D721Med (cell line): ENCODE measurements around the gene GRIN2A.

ENCODE experiments used
- DNase-seq: peaks from one replicate; pipeline ENCODE4 v3.0.0; 2011; ENCODE audit warnings: low spot score; ENCODE audit not compliant: insufficient read length
- FAIRE-seq: peaks from 2 replicates; lab custom pipeline; 2011; peaks lifted over from hg19 to GRCh38; lab: Jason Lieb, UNC
- CTCF ChIP-seq: IDR thresholded peaks from 2 replicates; pipeline ENCODE4 v1.5.1; 2012; ENCODE audit warnings: mild to moderate bottlenecking, control low read depth; ENCODE audit not compliant: insufficient read depth; ENCODE audit errors: missing control alignments

Gene GRIN2A

GRCh38 chr16:9908613-9909012, 273.6 kb downstream of the GRIN2A start:
- DNase-seq (no peak), FAIRE-seq (no peak)
- TF ChIP-seq CTCF, result no peak

GRCh38 chr16:9907752-9908151, 274.5 kb downstream of the GRIN2A start:
- no peak for DNase-seq
- no peak for FAIRE-seq
- TF ChIP-seq CTCF, result no peak

- DNase-seq (no peak), FAIRE-seq (no peak)
- no peak for TF ChIP-seq CTCF
Observed at GRCh38 chr16:9906218-9906617, 276.0 kb downstream of the GRIN2A start.

- no peak for TF ChIP-seq CTCF
- no peak for DNase-seq
- no peak for FAIRE-seq
Observed at GRCh38 chr16:9904526-9904925, 277.7 kb downstream of the GRIN2A start.

- TF ChIP-seq CTCF, result no peak
- no peak for FAIRE-seq
- no peak for DNase-seq
Observed at GRCh38 chr16:9900576-9900975, 281.7 kb downstream of the GRIN2A start.

GRCh38 chr16:9898555-9898954, 283.7 kb downstream of the GRIN2A start:
- no peak for TF ChIP-seq CTCF
- no peak for FAIRE-seq
- DNase-seq, result no peak

GRCh38 chr16:9898124-9898523, 284.1 kb downstream of the GRIN2A start:
- DNase-seq (no peak), FAIRE-seq (no peak)
- no peak for TF ChIP-seq CTCF
